GM21360 (cell line): ENCODE measurements around the gene KLHL3.

Source experiments
- ATAC-seq: cut with Tn5 transposase; IDR thresholded peaks from one replicate; pipeline ENCODE4 v1.9.1; 2021; ENCODE audit warnings: mild to moderate bottlenecking, moderate library complexity; ENCODE audit not compliant: unreplicated experiment

Gene KLHL3

GRCh38 chr5:137636099-137636498 is 99.8 kb downstream of the KLHL3 start:
- ATAC-seq: no peak

GRCh38 chr5:137635521-137635921 is 100.4 kb downstream of the KLHL3 start:
- no peak for ATAC-seq

- no peak for ATAC-seq
These were observed 102.0 kb downstream of the KLHL3 start for GRCh38 chr5:137633896-137634295.

GRCh38 chr5:137632716-137633115 is 103.2 kb downstream of the KLHL3 start:
- ATAC-seq: no peak

GRCh38 chr5:137631453-137631852 is 104.4 kb downstream of the KLHL3 start:
- no peak for ATAC-seq

- no peak for ATAC-seq
These were observed 104.9 kb downstream of the KLHL3 start for GRCh38 chr5:137630972-137631370.

- no peak for ATAC-seq
These were observed 105.5 kb downstream of the KLHL3 start for GRCh38 chr5:137630216-137630971.

- ATAC-seq: peak; percentile 59
These were observed 106.2 kb downstream of the KLHL3 start for GRCh38 chr5:137629646-137630045.

- ATAC-seq: no peak
These were observed 108.2 kb downstream of the KLHL3 start for GRCh38 chr5:137627706-137628105.

- no peak for ATAC-seq
These were observed 108.6 kb downstream of the KLHL3 start for GRCh38 chr5:137627293-137627692.

- ATAC-seq: no peak
These were observed 111.0 kb downstream of the KLHL3 start for GRCh38 chr5:137624786-137625349.

GRCh38 chr5:137622850-137623249 is 113.0 kb downstream of the KLHL3 start:
- ATAC-seq: no peak

GRCh38 chr5:137621861-137622823 is 113.7 kb downstream of the KLHL3 start:
- no peak for ATAC-seq

GRCh38 chr5:137621306-137621705 is 114.6 kb downstream of the KLHL3 start:
- ATAC-seq: no peak

- ATAC-seq: no peak
These were observed 116.6 kb downstream of the KLHL3 start for GRCh38 chr5:137619191-137619870.

- no peak for ATAC-seq
These were observed 117.4 kb downstream of the KLHL3 start for GRCh38 chr5:137618476-137618875.

GRCh38 chr5:137617528-137618205 is 118.2 kb downstream of the KLHL3 start:
- ATAC-seq: no peak

- no peak for ATAC-seq
These were observed 119.8 kb downstream of the KLHL3 start for GRCh38 chr5:137616046-137616445.

- no peak for ATAC-seq
These were observed 120.6 kb downstream of the KLHL3 start for GRCh38 chr5:137615171-137615775.
